MG63 (cell line): ENCODE measurements around the gene PCSK6. TPM values are rescaled to one million over a fixed set of nuclear protein-coding genes. Genes with fewer than 3 reads are reported as not detected.

ENCODE experiments used
- DNase-seq: peaks from one replicate; pipeline ENCODE4 v3.0.0-alpha.2; 2020
- H3K27me3 ChIP-seq: fragments of 250-450 bp; sonication (Bioruptor Pico); 2 replicates; pipeline ENCODE4 v1.5.1; 2020; ENCODE audit warnings: mild to moderate bottlenecking, moderate library complexity
- H3K36me3 ChIP-seq: fragments of 250-450 bp; sonication (Bioruptor Pico); 2 replicates; pipeline ENCODE4 v1.5.1; 2020; ENCODE audit warnings: mild to moderate bottlenecking, moderate library complexity
- H3K4me3 ChIP-seq: fragments of 250-450 bp; sonication (Bioruptor Pico); 2 replicates; pipeline ENCODE4 v1.5.1; 2020; ENCODE audit warnings: mild to moderate bottlenecking, moderate library complexity
- H3K9me3 ChIP-seq: fragments of 250-450 bp; sonication (Bioruptor Pico); 2 replicates; pipeline ENCODE4 v1.5.1; 2020; ENCODE audit warnings: mild to moderate bottlenecking, moderate library complexity
- total RNA-seq: library from RNA; depleted of rRNA; stranded (reverse); fragments of >200 nt; shearing (Covaris generic); gene quantifications from 2 replicates; pipeline ENCODE4 v1.2.3, GENCODE V29; 2014; ENCODE audit warnings: low replicate concordance

The PCSK6 gene
- total RNA-seq, 1 experiment from 2014 or later, result 48.8 TPM

GRCh38 chr15:101526890-101527289, 37.4 kb upstream of the PCSK6 start:
- no peak for DNase-seq

GRCh38 chr15:101526442-101526841, 36.9 kb upstream of the PCSK6 start:
- Histone ChIP-seq H3K36me3 (no peaks in the 10 kb centered on the region), H3K27me3 (no peaks in the 10 kb centered on the region), H3K4me3 (no peak overlapping the region), H3K9me3 (no peaks in the 10 kb centered on the region)
- DNase-seq, result no peak

More at GRCh38 chr15:101526890-101527289, 37.4 kb upstream of the PCSK6 start:
- no peak overlapping the region for H3K4me3 ChIP-seq
- no peaks in the 10 kb centered on the region for H3K27me3 ChIP-seq
- no peaks in the 10 kb centered on the region for H3K9me3 ChIP-seq
- no peaks in the 10 kb centered on the region for H3K36me3 ChIP-seq

- no peaks in the 10 kb centered on the region for H3K27me3 ChIP-seq
- H3K4me3 ChIP-seq, result no peak overlapping the region
- H3K9me3 ChIP-seq, result no peaks in the 10 kb centered on the region
- no peaks in the 10 kb centered on the region for H3K36me3 ChIP-seq
- DNase-seq, result no peak
Observed at GRCh38 chr15:101526021-101526420, 36.5 kb upstream of the PCSK6 start.

GRCh38 chr15:101525087-101525669, 35.7 kb upstream of the PCSK6 start:
- no peaks in the 10 kb centered on the region for H3K36me3 ChIP-seq
- H3K27me3 ChIP-seq, result no peaks in the 10 kb centered on the region
- H3K4me3 ChIP-seq, result no peak overlapping the region
- no peaks in the 10 kb centered on the region for H3K9me3 ChIP-seq
- DNase-seq, result no peak

GRCh38 chr15:101523560-101523940, 34.0 kb upstream of the PCSK6 start:
- no peak for DNase-seq
- Histone ChIP-seq H3K27me3 (no peaks in the 10 kb centered on the region), H3K9me3 (peaks cover 1% of the 10 kb centered on the region; the same call in 1 of the 2 replicates), H3K4me3 (no peak overlapping the region), H3K36me3 (no peaks in the 10 kb centered on the region)

GRCh38 chr15:101522621-101523559, 33.4 kb upstream of the PCSK6 start:
- no peaks in the 10 kb centered on the region for H3K36me3 ChIP-seq
- no peak overlapping the region for H3K4me3 ChIP-seq
- H3K27me3 ChIP-seq, result no peaks in the 10 kb centered on the region
- peaks cover 6% of the 10 kb centered on the region for H3K9me3 ChIP-seq
- DNase-seq, result no peak

- Histone ChIP-seq H3K4me3 (no peak overlapping the region), H3K27me3 (no peaks in the 10 kb centered on the region), H3K9me3 (peaks cover 14% of the 10 kb centered on the region), H3K36me3 (no peaks in the 10 kb centered on the region)
- no peak for DNase-seq
Observed at GRCh38 chr15:101522091-101522490, 32.6 kb upstream of the PCSK6 start.

- no peaks in the 10 kb centered on the region for H3K27me3 ChIP-seq
- peaks cover 19% of the 10 kb centered on the region for H3K9me3 ChIP-seq
- no peak overlapping the region for H3K4me3 ChIP-seq
- no peaks in the 10 kb centered on the region for H3K36me3 ChIP-seq
- no peak for DNase-seq
Observed at GRCh38 chr15:101521591-101521990, 32.1 kb upstream of the PCSK6 start.

GRCh38 chr15:101521069-101521468, 31.6 kb upstream of the PCSK6 start:
- no peaks in the 10 kb centered on the region for H3K27me3 ChIP-seq
- H3K4me3 ChIP-seq, result no peak overlapping the region
- H3K9me3 ChIP-seq, result peaks cover 24% of the 10 kb centered on the region
- DNase-seq, result no peak
- no peaks in the 10 kb centered on the region for H3K36me3 ChIP-seq

GRCh38 chr15:101520395-101520794, 30.9 kb upstream of the PCSK6 start:
- H3K9me3 ChIP-seq, result peaks cover 29% of the 10 kb centered on the region
- no peak for DNase-seq
- no peak overlapping the region for H3K4me3 ChIP-seq
- H3K36me3 ChIP-seq, result no peaks in the 10 kb centered on the region
- H3K27me3 ChIP-seq, result no peaks in the 10 kb centered on the region

- no peak overlapping the region for H3K4me3 ChIP-seq
- peaks cover 35% of the 10 kb centered on the region for H3K9me3 ChIP-seq
- DNase-seq, result no peak
- no peaks in the 10 kb centered on the region for H3K36me3 ChIP-seq
- H3K27me3 ChIP-seq, result no peaks in the 10 kb centered on the region
Observed at GRCh38 chr15:101517504-101517903, 28.0 kb upstream of the PCSK6 start.

GRCh38 chr15:101514318-101514717, 24.8 kb upstream of the PCSK6 start:
- no peak for DNase-seq
- H3K9me3 ChIP-seq, result peaks cover 35% of the 10 kb centered on the region
- H3K4me3 ChIP-seq, result no peak overlapping the region
- no peaks in the 10 kb centered on the region for H3K27me3 ChIP-seq
- no peaks in the 10 kb centered on the region for H3K36me3 ChIP-seq

- no peaks in the 10 kb centered on the region for H3K36me3 ChIP-seq
- no peak overlapping the region for H3K4me3 ChIP-seq
- H3K9me3 ChIP-seq, result peaks cover 17% of the 10 kb centered on the region
- H3K27me3 ChIP-seq, result no peaks in the 10 kb centered on the region
- DNase-seq, result no peak
Observed at GRCh38 chr15:101511717-101512116, 22.2 kb upstream of the PCSK6 start.

- Histone ChIP-seq H3K4me3 (no peak overlapping the region), H3K9me3 (peaks cover 6% of the 10 kb centered on the region; the same call in 1 of the 2 replicates), H3K27me3 (no peaks in the 10 kb centered on the region), H3K36me3 (no peaks in the 10 kb centered on the region)
- no peak for DNase-seq
Observed at GRCh38 chr15:101510212-101511197, 21.0 kb upstream of the PCSK6 start.

- no peaks in the 10 kb centered on the region for H3K36me3 ChIP-seq
- H3K9me3 ChIP-seq, result 0 out of 2 replicates have a peak, but pooled peaks cover 1% of the 10 kb centered on the region
- no peaks in the 10 kb centered on the region for H3K27me3 ChIP-seq
- H3K4me3 ChIP-seq, result no peak overlapping the region
- DNase-seq, result no peak
Observed at GRCh38 chr15:101509279-101509678, 19.8 kb upstream of the PCSK6 start.

- Histone ChIP-seq H3K4me3 (no peak overlapping the region), H3K27me3 (no peaks in the 10 kb centered on the region), H3K9me3 (no peaks in the 10 kb centered on the region), H3K36me3 (no peaks in the 10 kb centered on the region)
- no peak for DNase-seq
Observed at GRCh38 chr15:101506491-101506890, 17.0 kb upstream of the PCSK6 start.
